ENCODE data around the gene DNAH3. TPM values are rescaled to one million over a fixed set of nuclear protein-coding genes. Genes with fewer than 3 reads are reported as not detected.

The DNAH3 gene
- total RNA-seq, 1 experiment from 2014 or later, result 0.57 TPM

DNA sequence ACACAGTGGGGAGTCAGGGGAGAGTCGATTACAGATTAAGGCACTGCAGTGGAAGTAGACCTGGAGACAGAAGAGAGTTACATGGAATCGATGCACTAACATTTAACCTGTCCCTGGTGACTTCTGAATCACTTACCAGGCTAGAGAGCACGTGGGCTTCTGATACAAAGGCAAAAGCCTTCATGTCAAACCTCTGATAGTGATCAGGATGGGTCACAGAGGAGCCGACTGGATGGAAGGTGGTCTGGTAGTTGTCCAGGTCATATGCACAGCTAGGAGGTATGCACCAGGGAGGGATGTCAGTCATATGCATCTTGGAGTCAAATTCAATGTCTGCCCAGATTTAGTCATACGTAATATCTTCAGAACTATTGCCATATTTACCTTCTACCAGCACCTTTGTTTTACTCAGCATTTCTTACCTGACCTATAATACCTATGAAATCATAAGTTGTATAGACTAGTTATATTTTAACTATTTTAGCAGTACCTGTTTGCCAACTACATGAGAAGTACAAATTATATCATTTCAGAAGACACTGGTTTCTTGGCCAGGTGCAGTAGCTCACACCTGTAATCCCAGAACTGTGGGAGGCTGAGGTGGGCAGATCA is 49.1 kb upstream of the DNAH3 start:
- TF ChIP-seq TEAD4 (CRISPR knock-in tag; IDR thresholded peaks at IDR 0.05) (no peak), JAZF1 (CRISPR knock-in tag; IDR thresholded peaks at IDR 0.05) (no peak), NFYB (CRISPR knock-in tag; conservative IDR thresholded peaks at IDR 0.05; ENCODE audit: low read depth) (no peak), IRF2 (CRISPR knock-in tag; IDR thresholded peaks at IDR 0.05; ENCODE audit: borderline replicate concordance, low read depth) (no peak), ZNF317 (CRISPR knock-in tag; IDR thresholded peaks at IDR 0.05; ENCODE audit: borderline replicate concordance, low read depth) (no peak)
- TF ChIP-seq, protein P1, sequence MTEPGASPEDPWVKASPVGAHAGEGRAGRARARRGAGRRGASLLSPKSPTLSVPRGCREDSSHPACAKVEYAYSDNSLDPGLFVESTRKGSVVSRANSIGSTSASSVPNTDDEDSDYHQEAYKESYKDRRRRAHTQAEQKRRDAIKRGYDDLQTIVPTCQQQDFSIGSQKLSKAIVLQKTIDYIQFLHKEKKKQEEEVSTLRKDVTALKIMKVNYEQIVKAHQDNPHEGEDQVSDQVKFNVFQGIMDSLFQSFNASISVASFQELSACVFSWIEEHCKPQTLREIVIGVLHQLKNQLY (CRISPR knock-in tag; IDR thresholded peaks at IDR 0.05), result no peak
- Mint-ChIP-seq H3K4me3 (no peak overlapping the region), H3K27me3 (ENCODE audit: low read depth) (no peaks in the 10 kb centered on the region), H3K9me3 (no peaks in the 10 kb centered on the region), H3K4me1 (no peaks in the 10 kb centered on the region), H3K36me3 (no peaks in the 10 kb centered on the region), H3K27ac (no peak overlapping the region)
- CTCF ChIA-PET, result interaction anchor here (1.2 kb wide), 1 partner anchor 101 kb away, joined by 7 read pairs; no protein-coding TSS in a partner anchor
- DNase-seq (ENCODE audit: low spot score), result no peak
- ATAC-seq, result no peak
- POLR2A ChIA-PET, result interaction anchor here (0.7 kb wide), 1 partner anchor 95 kb away, joined by 3 read pairs; no protein-coding TSS in a partner anchor

DNA sequence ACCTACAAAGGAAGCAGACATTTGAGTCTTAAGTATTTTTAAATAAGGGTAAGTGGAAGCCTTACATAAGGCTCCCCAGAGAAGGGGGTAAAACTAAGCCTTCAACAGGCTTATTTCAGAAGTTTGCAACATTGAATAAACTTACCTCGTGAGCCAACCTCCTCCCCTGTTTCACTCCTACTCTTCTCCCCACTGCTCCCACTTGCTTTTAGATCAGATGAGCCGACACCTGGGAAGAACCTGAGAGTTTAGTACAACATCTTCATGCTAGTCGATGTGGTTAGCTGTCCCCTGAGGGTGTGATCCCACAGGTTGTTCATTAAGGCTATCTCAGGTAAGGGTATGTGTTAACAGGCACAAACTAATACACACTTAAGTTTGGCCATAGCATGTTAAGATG is 47.0 kb upstream of the DNAH3 start:
- ATAC-seq, result no peak

DNA sequence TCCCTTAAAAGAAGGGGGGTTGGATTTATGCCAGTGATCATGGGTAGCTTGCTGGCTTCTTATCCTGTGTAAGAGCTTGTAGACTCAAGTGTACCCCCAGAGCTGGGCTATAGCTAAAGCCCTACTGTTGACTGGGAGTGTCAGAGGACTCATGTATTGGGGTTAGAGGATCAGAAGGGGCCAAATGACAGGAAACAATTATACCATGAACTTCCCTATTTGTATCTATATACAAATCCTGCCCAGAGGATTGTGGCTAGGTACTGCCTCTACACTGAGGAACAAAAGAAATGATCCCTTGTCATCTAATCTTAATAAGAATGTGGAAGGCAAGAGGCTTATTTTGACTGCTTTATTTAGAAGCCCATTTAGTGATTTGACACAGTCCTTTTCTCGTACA is 46.5 kb upstream of the DNAH3 start:
- Mint-ChIP-seq H3K4me3 (no peak overlapping the region), H3K4me1 (no peaks in the 10 kb centered on the region), H3K9me3 (peaks cover 3% of the 10 kb centered on the region; the same call in 1 of the 2 replicates), H3K36me3 (no peaks in the 10 kb centered on the region), H3K27me3 (ENCODE audit: low read depth) (no peaks in the 10 kb centered on the region; the same call in 1 of the 2 replicates), H3K27ac (no peak overlapping the region)
- CTCF ChIA-PET, result interaction anchor here (1.1 to 1.8 kb wide), 2 partner anchors 8 to 104 kb away, joined by 3 to 8 read pairs; no protein-coding TSS in a partner anchor
- no peak for TF ChIP-seq HMGA2 (CRISPR knock-in tag; IDR thresholded peaks at IDR 0.05)
- TF ChIP-seq NR3C1 (CRISPR knock-in tag; conservative IDR thresholded peaks at IDR 0.05; ENCODE audit: low read depth), result no peak
- no peak for TF ChIP-seq NFATC4 (CRISPR knock-in tag; IDR thresholded peaks at IDR 0.05)
- TF ChIP-seq, protein P2, sequence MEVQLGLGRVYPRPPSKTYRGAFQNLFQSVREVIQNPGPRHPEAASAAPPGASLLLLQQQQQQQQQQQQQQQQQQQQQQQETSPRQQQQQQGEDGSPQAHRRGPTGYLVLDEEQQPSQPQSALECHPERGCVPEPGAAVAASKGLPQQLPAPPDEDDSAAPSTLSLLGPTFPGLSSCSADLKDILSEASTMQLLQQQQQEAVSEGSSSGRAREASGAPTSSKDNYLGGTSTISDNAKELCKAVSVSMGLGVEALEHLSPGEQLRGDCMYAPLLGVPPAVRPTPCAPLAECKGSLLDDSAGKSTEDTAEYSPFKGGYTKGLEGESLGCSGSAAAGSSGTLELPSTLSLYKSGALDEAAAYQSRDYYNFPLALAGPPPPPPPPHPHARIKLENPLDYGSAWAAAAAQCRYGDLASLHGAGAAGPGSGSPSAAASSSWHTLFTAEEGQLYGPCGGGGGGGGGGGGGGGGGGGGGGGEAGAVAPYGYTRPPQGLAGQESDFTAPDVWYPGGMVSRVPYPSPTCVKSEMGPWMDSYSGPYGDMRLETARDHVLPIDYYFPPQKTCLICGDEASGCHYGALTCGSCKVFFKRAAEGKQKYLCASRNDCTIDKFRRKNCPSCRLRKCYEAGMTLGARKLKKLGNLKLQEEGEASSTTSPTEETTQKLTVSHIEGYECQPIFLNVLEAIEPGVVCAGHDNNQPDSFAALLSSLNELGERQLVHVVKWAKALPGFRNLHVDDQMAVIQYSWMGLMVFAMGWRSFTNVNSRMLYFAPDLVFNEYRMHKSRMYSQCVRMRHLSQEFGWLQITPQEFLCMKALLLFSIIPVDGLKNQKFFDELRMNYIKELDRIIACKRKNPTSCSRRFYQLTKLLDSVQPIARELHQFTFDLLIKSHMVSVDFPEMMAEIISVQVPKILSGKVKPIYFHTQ (CRISPR knock-in tag; IDR thresholded peaks at IDR 0.05), result no peak
- no peak for TF ChIP-seq ELF4 (CRISPR knock-in tag; IDR thresholded peaks at IDR 0.05; ENCODE audit: low read depth)
- TF ChIP-seq MXD4 (CRISPR knock-in tag; IDR thresholded peaks at IDR 0.05; ENCODE audit: borderline replicate concordance), result no peak
- no peak for TF ChIP-seq CBFB (CRISPR knock-in tag; IDR thresholded peaks at IDR 0.05; ENCODE audit: low read depth)
- TF ChIP-seq, protein P3, sequence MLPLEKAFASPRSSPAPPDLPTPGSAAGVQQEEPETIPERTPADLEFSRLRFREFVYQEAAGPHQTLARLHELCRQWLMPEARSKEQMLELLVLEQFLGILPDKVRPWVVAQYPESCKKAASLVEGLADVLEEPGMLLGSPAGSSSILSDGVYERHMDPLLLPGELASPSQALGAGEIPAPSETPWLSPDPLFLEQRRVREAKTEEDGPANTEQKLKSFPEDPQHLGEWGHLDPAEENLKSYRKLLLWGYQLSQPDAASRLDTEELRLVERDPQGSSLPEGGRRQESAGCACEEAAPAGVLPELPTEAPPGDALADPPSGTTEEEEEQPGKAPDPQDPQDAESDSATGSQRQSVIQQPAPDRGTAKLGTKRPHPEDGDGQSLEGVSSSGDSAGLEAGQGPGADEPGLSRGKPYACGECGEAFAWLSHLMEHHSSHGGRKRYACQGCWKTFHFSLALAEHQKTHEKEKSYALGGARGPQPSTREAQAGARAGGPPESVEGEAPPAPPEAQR (CRISPR knock-in tag; IDR thresholded peaks at IDR 0.05), result no peak
- POLR2A ChIA-PET, result no interaction called here
- ATAC-seq, result no peak
- no peak for DNase-seq (ENCODE audit: low spot score)

More for the DNA sequence above, 47.0 kb upstream of the DNAH3 start:
- Mint-ChIP-seq H3K27ac (no peak overlapping the region), H3K9me3 (no peaks in the 10 kb centered on the region), H3K27me3 (ENCODE audit: low read depth) (no peaks in the 10 kb centered on the region; the same call in 1 of the 2 replicates), H3K36me3 (no peaks in the 10 kb centered on the region), H3K4me3 (no peak overlapping the region), H3K4me1 (no peaks in the 10 kb centered on the region)
- POLR2A ChIA-PET, result no interaction called here
- CTCF ChIA-PET, result interaction anchor here (1.1 to 1.8 kb wide), 3 partner anchors 9 to 103 kb away, joined by 3 to 8 read pairs (median 4); no protein-coding TSS in a partner anchor
- no peak for DNase-seq (ENCODE audit: low spot score)
- TF ChIP-seq TCF7 (CRISPR knock-in tag; IDR thresholded peaks at IDR 0.05; ENCODE audit: low read depth) (no peak), FOXK1 (CRISPR knock-in tag; IDR thresholded peaks at IDR 0.05) (no peak), JAZF1 (CRISPR knock-in tag; IDR thresholded peaks at IDR 0.05) (no peak), ZNF219 (CRISPR knock-in tag; IDR thresholded peaks at IDR 0.05; ENCODE audit: borderline replicate concordance) (no peak), SP1 (CRISPR knock-in tag; conservative IDR thresholded peaks at IDR 0.05) (no peak), SMAD4 (CRISPR knock-in tag; IDR thresholded peaks at IDR 0.05) (no peak)
- TF ChIP-seq, protein P4, sequence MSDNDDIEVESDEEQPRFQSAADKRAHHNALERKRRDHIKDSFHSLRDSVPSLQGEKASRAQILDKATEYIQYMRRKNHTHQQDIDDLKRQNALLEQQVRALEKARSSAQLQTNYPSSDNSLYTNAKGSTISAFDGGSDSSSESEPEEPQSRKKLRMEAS (CRISPR knock-in tag; IDR thresholded peaks at IDR 0.05), result no peak
- TF ChIP-seq, protein P5, sequence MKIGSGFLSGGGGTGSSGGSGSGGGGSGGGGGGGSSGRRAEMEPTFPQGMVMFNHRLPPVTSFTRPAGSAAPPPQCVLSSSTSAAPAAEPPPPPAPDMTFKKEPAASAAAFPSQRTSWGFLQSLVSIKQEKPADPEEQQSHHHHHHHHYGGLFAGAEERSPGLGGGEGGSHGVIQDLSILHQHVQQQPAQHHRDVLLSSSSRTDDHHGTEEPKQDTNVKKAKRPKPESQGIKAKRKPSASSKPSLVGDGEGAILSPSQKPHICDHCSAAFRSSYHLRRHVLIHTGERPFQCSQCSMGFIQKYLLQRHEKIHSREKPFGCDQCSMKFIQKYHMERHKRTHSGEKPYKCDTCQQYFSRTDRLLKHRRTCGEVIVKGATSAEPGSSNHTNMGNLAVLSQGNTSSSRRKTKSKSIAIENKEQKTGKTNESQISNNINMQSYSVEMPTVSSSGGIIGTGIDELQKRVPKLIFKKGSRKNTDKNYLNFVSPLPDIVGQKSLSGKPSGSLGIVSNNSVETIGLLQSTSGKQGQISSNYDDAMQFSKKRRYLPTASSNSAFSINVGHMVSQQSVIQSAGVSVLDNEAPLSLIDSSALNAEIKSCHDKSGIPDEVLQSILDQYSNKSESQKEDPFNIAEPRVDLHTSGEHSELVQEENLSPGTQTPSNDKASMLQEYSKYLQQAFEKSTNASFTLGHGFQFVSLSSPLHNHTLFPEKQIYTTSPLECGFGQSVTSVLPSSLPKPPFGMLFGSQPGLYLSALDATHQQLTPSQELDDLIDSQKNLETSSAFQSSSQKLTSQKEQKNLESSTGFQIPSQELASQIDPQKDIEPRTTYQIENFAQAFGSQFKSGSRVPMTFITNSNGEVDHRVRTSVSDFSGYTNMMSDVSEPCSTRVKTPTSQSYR (CRISPR knock-in tag; IDR thresholded peaks at IDR 0.05), result no peak
- TF ChIP-seq, protein P6, sequence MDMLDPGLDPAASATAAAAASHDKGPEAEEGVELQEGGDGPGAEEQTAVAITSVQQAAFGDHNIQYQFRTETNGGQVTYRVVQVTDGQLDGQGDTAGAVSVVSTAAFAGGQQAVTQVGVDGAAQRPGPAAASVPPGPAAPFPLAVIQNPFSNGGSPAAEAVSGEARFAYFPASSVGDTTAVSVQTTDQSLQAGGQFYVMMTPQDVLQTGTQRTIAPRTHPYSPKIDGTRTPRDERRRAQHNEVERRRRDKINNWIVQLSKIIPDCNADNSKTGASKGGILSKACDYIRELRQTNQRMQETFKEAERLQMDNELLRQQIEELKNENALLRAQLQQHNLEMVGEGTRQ (CRISPR knock-in tag; IDR thresholded peaks at IDR 0.05), result no peak
